Uterus (tissue), 2 donors: ENCODE data around the gene DLX4.

ENCODE experiments used
- CTCF ChIP-seq, 4 experiments: fragments of 200-600 bp in 2 of 4; fragments of 450-650 bp in 2 of 4; sonication (generic) in 2 of 4; IDR thresholded peaks; one replicate each; pipeline ENCODE4 v1.5.1; 2016 to 2019; ENCODE audit warnings: antibody characterized with exemption in 4 of 4, mild to moderate bottlenecking in 2 of 4, moderate library complexity in 1 of 4
- POLR2A ChIP-seq, 2 donors: fragments of 450-650 bp; IDR thresholded peaks; one replicate each; pipeline ENCODE4 v1.6.1; 2016; ENCODE audit warnings: antibody characterized with exemption in 2 of 2, mild to moderate bottlenecking in 1 of 2, moderate library complexity in 1 of 2

GRCh38 chr17:49946208-49946607 is 22.8 kb upstream of the DLX4 start:
- TF ChIP-seq CTCF (IDR thresholded peaks at IDR 0.05): no peak
- no peak for TF ChIP-seq POLR2A (IDR thresholded peaks at IDR 0.05)
